H9 (cell line): ENCODE measurements around the gene ACACA. TPM values are rescaled to one million over a fixed set of nuclear protein-coding genes. Genes with fewer than 3 reads are reported as not detected.

ENCODE experiments used
- DNase-seq: peaks from one replicate; pipeline ENCODE4 v3.0.0-alpha.2; 2017
- H2AFZ ChIP-seq: one replicate; pipeline ENCODE4 v1.6.1; 2013; ENCODE audit warnings: mild to moderate bottlenecking, low read length, control low read depth, moderate library complexity
- H2AK5ac ChIP-seq: 2 replicates; pipeline ENCODE4 v1.6.1; 2013; ENCODE audit warnings: low read length, control low read depth, mixed read lengths; ENCODE audit not compliant: insufficient read length
- H2BK120ac ChIP-seq: one replicate; pipeline ENCODE4 v1.6.1; 2013; ENCODE audit warnings: low read depth, mild to moderate bottlenecking, low read length, control low read depth, inconsistent platforms; ENCODE audit not compliant: poor library complexity, severe bottlenecking
- H2BK12ac ChIP-seq: 2 replicates; pipeline ENCODE4 v1.6.1; 2013; ENCODE audit warnings: low read length, control low read depth, mixed read lengths, low read depth; ENCODE audit not compliant: insufficient read length
- H2BK15ac ChIP-seq: 2 replicates; pipeline ENCODE4 v1.6.1; 2013; ENCODE audit warnings: low read depth, low read length, control low read depth
- H2BK20ac ChIP-seq: one replicate; pipeline ENCODE4 v1.6.1; 2013; ENCODE audit warnings: low read depth, mild to moderate bottlenecking, low read length, control low read depth, inconsistent platforms; ENCODE audit not compliant: poor library complexity, severe bottlenecking
- H2BK5ac ChIP-seq: 2 replicates; pipeline ENCODE4 v1.6.1; 2013; ENCODE audit warnings: low read length, control low read depth, mixed read lengths; ENCODE audit not compliant: insufficient read length
- H3K14ac ChIP-seq: 2 replicates; pipeline ENCODE4 v1.6.1; 2013; ENCODE audit warnings: low read length, control low read depth; ENCODE audit not compliant: insufficient read depth
- H3K18ac ChIP-seq: 2 replicates; pipeline ENCODE4 v1.6.1; 2013; ENCODE audit warnings: low read depth, mild to moderate bottlenecking, mixed read lengths, low read length, control low read depth; ENCODE audit not compliant: insufficient read length
- H3K23ac ChIP-seq: 2 replicates; pipeline ENCODE4 v1.6.1; 2013; ENCODE audit warnings: low read length, control low read depth, mixed read lengths, low read depth; ENCODE audit not compliant: insufficient read length
- H3K23me2 ChIP-seq: 2 replicates; pipeline ENCODE4 v1.6.1; 2013; ENCODE audit warnings: low read depth, mild to moderate bottlenecking, mixed read lengths, low read length, control low read depth; ENCODE audit not compliant: insufficient read length, poor library complexity, severe bottlenecking
- H3K27ac ChIP-seq: 2 replicates; pipeline ENCODE4 v1.5.1; 2013; ENCODE audit warnings: low read length, control low read depth, mixed read lengths, low read depth; ENCODE audit not compliant: insufficient read length
- H3K27me3 ChIP-seq: 2 replicates; pipeline ENCODE4 v1.6.1; 2013; ENCODE audit warnings: low read length, control low read depth, inconsistent platforms; ENCODE audit not compliant: insufficient read depth
- H3K4ac ChIP-seq: 2 replicates; pipeline ENCODE4 v1.6.1; 2013; ENCODE audit warnings: low read depth, mild to moderate bottlenecking, control low read depth, inconsistent platforms, low read length, moderate library complexity
- H3K4me1 ChIP-seq: 2 replicates; pipeline ENCODE4 v1.6.1; 2013; ENCODE audit warnings: low read length, control low read depth, inconsistent platforms; ENCODE audit not compliant: insufficient read depth
- H3K4me2 ChIP-seq: 2 replicates; pipeline ENCODE4 v1.6.1; 2013; ENCODE audit warnings: low read length, control low read depth, mixed read lengths; ENCODE audit not compliant: insufficient read length, insufficient read depth
- H3K56ac ChIP-seq: 2 replicates; pipeline ENCODE4 v1.6.1; 2013; ENCODE audit warnings: low read depth, mild to moderate bottlenecking, mixed read lengths, low read length, control low read depth; ENCODE audit not compliant: insufficient read length
- H3K79me1 ChIP-seq: 2 replicates; pipeline ENCODE4 v1.6.1; 2013; ENCODE audit warnings: low read depth, mild to moderate bottlenecking, moderate library complexity, low read length, control low read depth, inconsistent platforms; ENCODE audit not compliant: insufficient read depth, poor library complexity, severe bottlenecking
- H3K79me2 ChIP-seq: 2 replicates; pipeline ENCODE4 v1.6.1; 2013; ENCODE audit warnings: low read length, control low read depth, inconsistent platforms; ENCODE audit not compliant: insufficient read depth
- H3K9ac ChIP-seq: 2 replicates; pipeline ENCODE4 v1.6.1; 2013; ENCODE audit warnings: low read length, control low read depth, mixed read lengths; ENCODE audit not compliant: insufficient read length; ENCODE audit errors: extremely low read depth
- H3K9me3 ChIP-seq: one replicate; pipeline ENCODE4 v1.6.1; 2013; ENCODE audit warnings: low read depth, low read length, inconsistent platforms; ENCODE audit not compliant: control insufficient read depth
- H3T11ph ChIP-seq: one replicate; pipeline ENCODE4 v1.6.1; 2013; ENCODE audit warnings: mild to moderate bottlenecking, low read length, control low read depth, inconsistent platforms
- H4K20me1 ChIP-seq: one replicate; pipeline ENCODE4 v1.6.1; 2013; ENCODE audit not compliant: control insufficient read depth, insufficient read length, insufficient read depth
- H4K5ac ChIP-seq: 2 replicates; pipeline ENCODE4 v1.6.1; 2013; ENCODE audit warnings: low read depth, mild to moderate bottlenecking, mixed read lengths, low read length, control low read depth; ENCODE audit not compliant: insufficient read length
- H4K8ac ChIP-seq: replicated peaks from 2 replicates; pipeline ENCODE4 v1.6.1; 2013; ENCODE audit warnings: low read length, control low read depth, mixed read lengths, low read depth; ENCODE audit not compliant: insufficient read length
- H4K91ac ChIP-seq: 2 replicates; pipeline ENCODE4 v1.6.1; 2013; ENCODE audit warnings: low read depth, mild to moderate bottlenecking, moderate library complexity, mixed read lengths, low read length, control low read depth; ENCODE audit not compliant: insufficient read length
- H3K27ac Mint-ChIP-seq, 3 experiments: 2 replicates in 2 of 3; 3 replicates in 1 of 3; pipeline ENCODE4 v1.8.0; 2020 to 2021; ENCODE audit warnings: mixed read lengths in 3 of 3, mild to moderate bottlenecking in 1 of 3, moderate library complexity in 1 of 3
- H3K27me3 Mint-ChIP-seq: 2 replicates; pipeline ENCODE4 v1.8.0; 2021; ENCODE audit warnings: low read depth, mild to moderate bottlenecking, moderate library complexity, mixed read lengths
- H3K36me3 Mint-ChIP-seq, 3 experiments: 2 replicates in 2 of 3; 3 replicates in 1 of 3; pipeline ENCODE4 v1.8.0; 2020 to 2021; ENCODE audit warnings: low read depth in 3 of 3, mixed read lengths in 3 of 3; ENCODE audit not compliant: insufficient read depth in 1 of 3
- H3K4me1 Mint-ChIP-seq, 2 experiments: 2 replicates each; pipeline ENCODE4 v1.8.0; 2020; ENCODE audit warnings: mixed read lengths in 2 of 2
- H3K4me3 Mint-ChIP-seq, 2 experiments: 2 replicates in 1 of 2; 3 replicates in 1 of 2; pipeline ENCODE4 v1.8.0; 2020 to 2021; ENCODE audit warnings: mild to moderate bottlenecking in 2 of 2, mixed read lengths in 2 of 2, moderate library complexity in 1 of 2
- H3K9me3 Mint-ChIP-seq, 2 experiments: 2 replicates in 1 of 2; 3 replicates in 1 of 2; pipeline ENCODE4 v1.8.0; 2020; ENCODE audit warnings: mild to moderate bottlenecking in 2 of 2, mixed read lengths in 2 of 2, moderate library complexity in 1 of 2
- WGBS: extraction: QIAGEN DNeasy Blood & Tissue Kit; methylation state at CpG from one replicate; pipeline ENCODE4 v1.1.7; 2013; ENCODE audit warnings: missing lambda C conversion rate, low lambda C conversion rate, mixed read lengths; ENCODE audit not compliant: insufficient read length; ENCODE audit errors: extremely low coverage; 5-methylcytosine and 5-hydroxymethylcytosine counted together
- total RNA-seq: library from RNA; stranded (reverse); gene quantifications from 2 replicates; pipeline ENCODE4 v1.2.1, GENCODE V29; 2021
- TF ChIP-seq, protein P1 (sequence below): fragments of 200-600 bp; sonication (generic); conservative IDR thresholded peaks from 3 replicates; pipeline ENCODE4 v1.8.0; 2021; ENCODE audit warnings: antibody characterized with exemption, mild to moderate bottlenecking

Gene ACACA
- total RNA-seq, 1 experiment from 2014 or later: 135 TPM

GRCh38 chr17:37048811-37049210, 357.8 kb downstream of the ACACA start:
- no peaks in the 10 kb centered on the region for H3K79me2 ChIP-seq
- no peak overlapping the region for H2BK120ac ChIP-seq
- H2BK5ac ChIP-seq: no peak overlapping the region
- no peak overlapping the region for H2BK15ac ChIP-seq
- Mint-ChIP-seq H3K4me3 (no peak overlapping the region), H3K27me3 (no peaks in the 10 kb centered on the region; the same call in 1 of the 2 replicates), H3K27ac (peak overlapping the region in 1 of 3 experiments; percentile 4; a peak in 1 of 7 replicates), H3K36me3 (peaks cover 0 to 10% (median 0%) of the 10 kb centered on the region in 3 experiments; a peak in 2 of 7 replicates), H3K9me3 (no peaks in the 10 kb centered on the region; a peak in 1 of 5 replicates), H3K4me1 (peaks cover 53% of the 10 kb centered on the region in 2 experiments)
- H3K79me1 ChIP-seq: no peaks in the 10 kb centered on the region
- no peaks in the 10 kb centered on the region for H4K20me1 ChIP-seq
- H3K18ac ChIP-seq: no peak overlapping the region
- H3K27ac ChIP-seq: no peak overlapping the region
- H2AK5ac ChIP-seq: no peak overlapping the region
- peaks cover 14% of the 10 kb centered on the region for H3K4me1 ChIP-seq
- no peak overlapping the region for H4K8ac ChIP-seq
- no peak overlapping the region for H2BK12ac ChIP-seq
- no peaks in the 10 kb centered on the region for H3K9me3 ChIP-seq
- H4K91ac ChIP-seq: no peak overlapping the region
- H2AFZ ChIP-seq: no peak overlapping the region
- no peaks in the 10 kb centered on the region for H3K23me2 ChIP-seq
- H3K27me3 ChIP-seq: no peaks in the 10 kb centered on the region
- no peak for DNase-seq
- no peak overlapping the region for H2BK20ac ChIP-seq
- no peak overlapping the region for H3K56ac ChIP-seq
- TF ChIP-seq, protein P1, sequence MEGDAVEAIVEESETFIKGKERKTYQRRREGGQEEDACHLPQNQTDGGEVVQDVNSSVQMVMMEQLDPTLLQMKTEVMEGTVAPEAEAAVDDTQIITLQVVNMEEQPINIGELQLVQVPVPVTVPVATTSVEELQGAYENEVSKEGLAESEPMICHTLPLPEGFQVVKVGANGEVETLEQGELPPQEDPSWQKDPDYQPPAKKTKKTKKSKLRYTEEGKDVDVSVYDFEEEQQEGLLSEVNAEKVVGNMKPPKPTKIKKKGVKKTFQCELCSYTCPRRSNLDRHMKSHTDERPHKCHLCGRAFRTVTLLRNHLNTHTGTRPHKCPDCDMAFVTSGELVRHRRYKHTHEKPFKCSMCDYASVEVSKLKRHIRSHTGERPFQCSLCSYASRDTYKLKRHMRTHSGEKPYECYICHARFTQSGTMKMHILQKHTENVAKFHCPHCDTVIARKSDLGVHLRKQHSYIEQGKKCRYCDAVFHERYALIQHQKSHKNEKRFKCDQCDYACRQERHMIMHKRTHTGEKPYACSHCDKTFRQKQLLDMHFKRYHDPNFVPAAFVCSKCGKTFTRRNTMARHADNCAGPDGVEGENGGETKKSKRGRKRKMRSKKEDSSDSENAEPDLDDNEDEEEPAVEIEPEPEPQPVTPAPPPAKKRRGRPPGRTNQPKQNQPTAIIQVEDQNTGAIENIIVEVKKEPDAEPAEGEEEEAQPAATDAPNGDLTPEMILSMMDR: no peak
- H3K14ac ChIP-seq: no peak overlapping the region
- no peak overlapping the region for H3K9ac ChIP-seq
- H3T11ph ChIP-seq: no peak overlapping the region
- no CpG with 5 or more reads among the region's 5 CpGs for WGBS
- H3K4ac ChIP-seq: no peak overlapping the region
- no peak overlapping the region for H3K4me2 ChIP-seq
- no peak overlapping the region for H3K23ac ChIP-seq
- H4K5ac ChIP-seq: no peak overlapping the region
